IMR-90 (cell line): Measurements from ENCODE around the gene NMBR. TPM values are rescaled to one million over a fixed set of nuclear protein-coding genes. Genes with fewer than 3 reads are reported as not detected.

Experiments used
- ATAC-seq: fragments of 200-7000 bp; cut with Tn5 transposase; 2 replicates; pipeline ENCODE4 v1.9.1; 2020; ENCODE audit warnings: low read depth, mild to moderate bottlenecking, moderate library complexity
- BruUV-seq: library from RNA; stranded (reverse); fragments of 400-500 nt; replicated peaks from 2 replicates; lab custom pipeline; 2021; lab: Mats Ljungman, UMichigan
- CTCF ChIA-PET: fragments of 300-600 bp; formaldehyde crosslinking; extraction: SDS; loops from one replicate; lab custom pipeline; 2021; ENCODE audit warnings: antibody characterized with exemption; lab: Yijun Ruan, JAX
- POLR2A ChIA-PET: fragments of 300-600 bp; sonication (Branson Sonifier 250); formaldehyde crosslinking; loops from one replicate; lab custom pipeline; 2022; ENCODE audit warnings: antibody characterized with exemption; ENCODE audit not compliant: unreplicated experiment; lab: Charles Lee
- DNase-seq: peaks from one replicate; pipeline ENCODE4 v3.0.0; 2013
- H2AFZ ChIP-seq: replicated peaks from 2 replicates; pipeline ENCODE3; 2013; ENCODE audit warnings: low read length, mild to moderate bottlenecking; ENCODE audit not compliant: poor library complexity
- H2AK5ac ChIP-seq: 2 replicates; pipeline ENCODE4 v1.6.1; 2013; ENCODE audit warnings: low read depth, low read length, inconsistent platforms
- H2AK9ac ChIP-seq: replicated peaks from 2 replicates; pipeline ENCODE3; 2013; ENCODE audit warnings: mild to moderate bottlenecking, low read depth, low read length, moderate library complexity; ENCODE audit not compliant: poor library complexity
- H2BK120ac ChIP-seq: 2 replicates; pipeline ENCODE4 v1.6.1; 2013; ENCODE audit warnings: low read depth, low read length, inconsistent platforms
- H2BK15ac ChIP-seq: 3 replicates; pipeline ENCODE4 v1.6.1; 2013; ENCODE audit warnings: low read depth, low read length, inconsistent platforms
- H2BK20ac ChIP-seq: 2 replicates; pipeline ENCODE4 v1.6.1; 2013; ENCODE audit warnings: low read depth, mild to moderate bottlenecking, inconsistent platforms, low read length, moderate library complexity
- H2BK5ac ChIP-seq: 2 replicates; pipeline ENCODE4 v1.6.1; 2013; ENCODE audit warnings: mild to moderate bottlenecking, low read depth, low read length, inconsistent platforms; ENCODE audit not compliant: poor library complexity, severe bottlenecking
- H3K14ac ChIP-seq: replicated peaks from 2 replicates; pipeline ENCODE4 v1.6.1; 2013; ENCODE audit warnings: low read depth, low read length, inconsistent platforms
- H3K18ac ChIP-seq: 2 replicates; pipeline ENCODE4 v1.6.1; 2013; ENCODE audit warnings: low read depth, low read length, control low read depth
- H3K23ac ChIP-seq: 2 replicates; pipeline ENCODE4 v1.6.1; 2013; ENCODE audit warnings: low read depth, low read length, inconsistent platforms
- H3K27ac ChIP-seq: 2 replicates; pipeline ENCODE4 v1.5.1; 2013; ENCODE audit warnings: mild to moderate bottlenecking, control low read depth, low read length; ENCODE audit not compliant: insufficient read depth
- H3K27me3 ChIP-seq: 2 replicates; pipeline ENCODE4 v1.6.1; 2013; ENCODE audit warnings: low read length; ENCODE audit not compliant: control insufficient read depth, insufficient read depth
- H3K36me3 ChIP-seq: 2 replicates; pipeline ENCODE4 v1.6.1; 2013; ENCODE audit warnings: low read length, mixed read lengths; ENCODE audit not compliant: control insufficient read depth, insufficient read depth
- H3K4ac ChIP-seq: 2 replicates; pipeline ENCODE4 v1.6.1; 2013; ENCODE audit warnings: low read depth, low read length, inconsistent platforms
- H3K4me1 ChIP-seq: 2 replicates; pipeline ENCODE4 v1.6.1; 2013; ENCODE audit warnings: low read length, mixed read lengths; ENCODE audit not compliant: control insufficient read depth, insufficient read depth
- H3K4me2 ChIP-seq: 2 replicates; pipeline ENCODE4 v1.6.1; 2013; ENCODE audit warnings: low read depth, mild to moderate bottlenecking, control low read depth, low read length, moderate library complexity
- H3K4me3 ChIP-seq: 2 replicates; pipeline ENCODE4 v1.5.1; 2013; ENCODE audit warnings: low read depth, mild to moderate bottlenecking, control low read depth, low read length, moderate library complexity; ENCODE audit not compliant: insufficient read depth
- H3K56ac ChIP-seq: 2 replicates; pipeline ENCODE4 v1.6.1; 2013; ENCODE audit warnings: low read length, inconsistent platforms; ENCODE audit not compliant: insufficient read depth; ENCODE audit errors: extremely low read depth
- H3K79me1 ChIP-seq, 2 experiments: 2 replicates each; pipeline ENCODE4 v1.6.1; 2013; ENCODE audit warnings: low read length in 2 of 2, inconsistent platforms in 1 of 2, low read depth in 1 of 2
- H3K9ac ChIP-seq: 2 replicates; pipeline ENCODE4 v1.6.1; 2013; ENCODE audit warnings: low read depth, low read length, control low read depth
- H3K9me1 ChIP-seq: 2 replicates; pipeline ENCODE4 v1.6.1; 2013; ENCODE audit warnings: low read length, inconsistent platforms; ENCODE audit not compliant: insufficient read depth
- H3K9me3 ChIP-seq: 2 replicates; pipeline ENCODE4 v1.6.1; 2013; ENCODE audit warnings: low read length; ENCODE audit not compliant: control insufficient read depth, insufficient read depth
- H4K20me1 ChIP-seq: 2 replicates; pipeline ENCODE4 v1.6.1; 2013; ENCODE audit warnings: low read length, inconsistent platforms; ENCODE audit not compliant: insufficient read depth
- H4K5ac ChIP-seq: 2 replicates; pipeline ENCODE4 v1.6.1; 2013; ENCODE audit warnings: mild to moderate bottlenecking, low read depth, low read length, control low read depth
- H4K8ac ChIP-seq, 2 experiments: 2 replicates each; pipeline ENCODE4 v1.6.1; 2013; ENCODE audit warnings: low read depth in 2 of 2, low read length in 2 of 2, control low read depth in 1 of 2, inconsistent platforms in 1 of 2
- H4K91ac ChIP-seq: 2 replicates; pipeline ENCODE4 v1.6.1; 2013; ENCODE audit warnings: low read depth, low read length, inconsistent platforms; ENCODE audit not compliant: insufficient read depth
- CEBPB ChIP-seq: IDR thresholded peaks from 2 replicates; pipeline ENCODE4 v1.6.1; 2012; ENCODE audit warnings: low read depth, low read length, improper control_type of control experiment
- ELK1 ChIP-seq: fragments of 150-350 bp; IDR thresholded peaks from 2 replicates; pipeline ENCODE4 v1.6.1; 2016; ENCODE audit warnings: low read depth, mild to moderate bottlenecking, low read length, moderate library complexity, borderline replicate concordance
- FOS ChIP-seq: fragments of 150-350 bp; IDR thresholded peaks from 2 replicates; pipeline ENCODE4 v1.6.1; 2016; ENCODE audit warnings: low read depth, low read length
- MAZ ChIP-seq: IDR thresholded peaks from 2 replicates; pipeline ENCODE4 v1.6.1; 2012; ENCODE audit warnings: low read depth, mild to moderate bottlenecking, low read length, improper control_type of control experiment, moderate library complexity, borderline replicate concordance
- NFE2L2 ChIP-seq: fragments of 150-350 bp; IDR thresholded peaks from 2 replicates; pipeline ENCODE4 v1.6.1; 2016; ENCODE audit warnings: low read depth, mild to moderate bottlenecking, low read length
- USF2 ChIP-seq: fragments of 150-350 bp; IDR thresholded peaks from 2 replicates; pipeline ENCODE4 v1.6.1; 2017; ENCODE audit warnings: mild to moderate bottlenecking, antibody characterized with exemption, low read length, low read depth
- dilution Hi-C: fragments of 300-500 bp; cut with HindIII; formaldehyde crosslinking; loops from one replicate; pipeline ENCODE4 v1.14.3; 2018; ENCODE audit warnings: low sequenced_read_pairs; ENCODE audit not compliant: unreplicated experiment
- in situ Hi-C: fragments of 300-500 bp; cut with MboI; formaldehyde crosslinking; loops from 3 replicates; pipeline ENCODE4 v1.14.3; 2019; ENCODE audit warnings: low sequenced_read_pairs, inconsistent platforms, mixed read lengths
- intact Hi-C: fragments of 100-400 bp; cut with micrococcal nuclease; formaldehyde crosslinking; loops from 2 replicates; pipeline ENCODE4 v1.10.0; 2022
- polyA plus RNA-seq, 3 experiments: library from polyadenylated mRNA; depleted of rRNA; stranded (reverse); fragments of >200 nt; gene quantifications; 2 replicates each; pipeline ENCODE4 v1.2.3, GENCODE V29; 2012; ENCODE audit warnings: low replicate concordance in 1 of 3
- total RNA-seq: library from RNA; depleted of rRNA; stranded (reverse); fragments of >200 nt; gene quantifications from 2 replicates; pipeline ENCODE4 v1.2.3, GENCODE V29; 2012

The NMBR gene
- total and polyA plus RNA-seq, 2 of the 4 experiments (the other 2 are of a cell fraction) = not detected

GRCh38 chr6:142171351-142171750 lies 24.4 kb upstream of the NMBR start:
- ChIA-PET CTCF (interaction anchor here (0.5 kb wide), 1 partner anchor 15 kb away, joined by 3 read pairs; no protein-coding TSS in a partner anchor), POLR2A (no interaction called here)
- ATAC-seq (no peak), DNase-seq (no peak)
- no peaks in the 10 kb centered on the region for H3K4me1 ChIP-seq
- no peaks in the 10 kb centered on the region for H3K27me3 ChIP-seq
- no peak overlapping the region for H2AK5ac ChIP-seq
- no peak overlapping the region for H4K91ac ChIP-seq
- H2BK5ac ChIP-seq = no peak overlapping the region
- TF ChIP-seq MAZ (no peak), NFE2L2 (no peak), CEBPB (no peak), USF2 (no peak), ELK1 (no peak), FOS (no peak)
- H3K14ac ChIP-seq = no peak overlapping the region
- H3K4me2 ChIP-seq = no peak overlapping the region
- H2BK120ac ChIP-seq = no peak overlapping the region
- peaks cover 7 to 14% of the 10 kb centered on the region in 2 experiments; a peak in 3 of 4 replicates for H3K79me1 ChIP-seq
- dilution Hi-C loops = no loop called here
- intact Hi-C loops = no loop called here
- H4K5ac ChIP-seq = no peak overlapping the region
- H3K18ac ChIP-seq = no peak overlapping the region
- no peaks in the 10 kb centered on the region for H3K9me3 ChIP-seq
- no TSS peak for BruUV-seq
- H3K9me1 ChIP-seq = peaks cover 3% of the 10 kb centered on the region
- H2BK20ac ChIP-seq = no peak overlapping the region
- no peak overlapping the region for H3K9ac ChIP-seq
- no peak overlapping the region for H3K23ac ChIP-seq
- peaks cover 22% of the 10 kb centered on the region for H3K36me3 ChIP-seq
- no peaks in the 10 kb centered on the region for H4K20me1 ChIP-seq
- H3K27ac ChIP-seq = no peak overlapping the region
- no peak overlapping the region for H3K4me3 ChIP-seq
- H2AK9ac ChIP-seq = no peak overlapping the region
- in situ Hi-C loops = no loop called here
- no peak overlapping the region for H2AFZ ChIP-seq
- H4K8ac ChIP-seq = no peak overlapping the region
- no peak overlapping the region for H3K4ac ChIP-seq
- no peak overlapping the region for H3K56ac ChIP-seq
- H2BK15ac ChIP-seq = no peak overlapping the region
